Neural progenitor cell (in vitro differentiated cells): ENCODE data around the gene MTTP.

Source experiments
- CTCF ChIP-seq: fragments of 200-600 bp; sonication (generic); IDR thresholded peaks from 2 replicates; pipeline ENCODE4 v1.5.1; 2017; ENCODE audit warnings: antibody characterized with exemption, mild to moderate bottlenecking
- EZH2 ChIP-seq: fragments of 200-600 bp; sonication (generic); IDR thresholded peaks from 2 replicates; pipeline ENCODE4 v1.6.1; 2017; ENCODE audit warnings: antibody characterized with exemption, mild to moderate bottlenecking, moderate library complexity

GRCh38 chr4:99635601-99636000, 61.0 kb downstream of the MTTP start:
- TF ChIP-seq CTCF (no peak), EZH2 (no peak)
